ENCODE results near the gene MPDZ. TPM values are rescaled to one million over a fixed set of nuclear protein-coding genes. Genes with fewer than 3 reads are reported as not detected.

Gene MPDZ
- total and polyA plus RNA-seq, 2 experiments from 2014 or later = 33.0 to 43.1 TPM

- no peak overlapping the region for H3K4me3 Mint-ChIP-seq
- peaks cover 22% of the 10 kb centered on the region for H3K4me1 Mint-ChIP-seq
- Histone ChIP-seq H3K4me3 (no peak overlapping the region), H3K79me2 (replicated peaks; ENCODE audit: insufficient read depth) (no peaks in the 10 kb centered on the region), H3K27me3 (ENCODE audit: insufficient read depth) (no peaks in the 10 kb centered on the region), H3F3A (replicated peaks; ENCODE audit: low read depth) (no peaks in the 10 kb centered on the region), H3K4me1 (ENCODE audit: insufficient read depth) (peaks cover 20% of the 10 kb centered on the region), H3K27ac (ENCODE audit: low read depth) (no peak overlapping the region), H4K20me1 (replicated peaks; ENCODE audit: insufficient read depth) (no peaks in the 10 kb centered on the region), H2AFZ (no peak overlapping the region), H3K36me3 (ENCODE audit: insufficient read depth) (no peaks in the 10 kb centered on the region), H3K4me2 (no peak overlapping the region), H3K9me2 (ENCODE audit: insufficient read depth) (no peaks in the 10 kb centered on the region)
- TF ChIP-seq POLR2AphosphoS5 (IDR thresholded peaks at IDR 0.05; ENCODE audit: low read depth) = no peak
- no peak for TF ChIP-seq EZH2phosphoT487 (IDR thresholded peaks at IDR 0.05; ENCODE audit: unreplicated experiment)
- TF ChIP-seq REST (IDR thresholded peaks at IDR 0.05; ENCODE audit: unreplicated experiment) = no peak
- no peak for TF ChIP-seq NANOG (IDR thresholded peaks at IDR 0.05; ENCODE audit: borderline replicate concordance)
- TF ChIP-seq STAT1 (IDR thresholded peaks at IDR 0.05; ENCODE audit: unreplicated experiment) = no peak
- TF ChIP-seq EZH2 (IDR thresholded peaks at IDR 0.05; ENCODE audit: low read depth, unreplicated experiment) = no peak
- no peak for TF ChIP-seq ETS1 (IDR thresholded peaks at IDR 0.05)
- TF ChIP-seq CREB1 (CRISPR knock-in tag; IDR thresholded peaks at IDR 0.05; ENCODE audit: low read depth) = no peak
- no peak for TF ChIP-seq JUNB (IDR thresholded peaks at IDR 0.05; ENCODE audit: unreplicated experiment)
- no peak for TF ChIP-seq ZNF331 (CRISPR knock-in tag; IDR thresholded peaks at IDR 0.05; ENCODE audit: low read depth)
- TF ChIP-seq ZNF114 (CRISPR knock-in tag; IDR thresholded peaks at IDR 0.05) = no peak
- ATAC-seq (no peak), DNase-seq (ENCODE audit: low spot score) (no peak)
- no peak overlapping the region for H3K27ac Mint-ChIP-seq
- no peaks in the 10 kb centered on the region for H3K27me3 Mint-ChIP-seq (ENCODE audit: insufficient read depth, low read depth, poor library complexity)
- H3K9me3 Mint-ChIP-seq = no peaks in the 10 kb centered on the region
- peaks cover 4% of the 10 kb centered on the region; the same call in 2 of the 3 replicates for H3K36me3 Mint-ChIP-seq (ENCODE audit: low read depth)
Observed at GRCh38 chr9:13160051-13160450, 119.4 kb downstream of the MPDZ start.

- no peak overlapping the region for H3K27ac ChIP-seq (ENCODE audit: low read depth)
- peaks cover 19% of the 10 kb centered on the region for H3K4me1 ChIP-seq (ENCODE audit: insufficient read depth)
- Mint-ChIP-seq H3K4me1 (peaks cover 19% of the 10 kb centered on the region), H3K27me3 (ENCODE audit: insufficient read depth, low read depth, poor library complexity) (no peaks in the 10 kb centered on the region), H3K9me3 (no peaks in the 10 kb centered on the region), H3K36me3 (ENCODE audit: low read depth) (peaks cover 4% of the 10 kb centered on the region; the same call in 2 of the 3 replicates), H3K27ac (no peak overlapping the region), H3K4me3 (no peak overlapping the region)
- H3K27me3 ChIP-seq (ENCODE audit: insufficient read depth) = no peaks in the 10 kb centered on the region
- ATAC-seq (no peak), DNase-seq (ENCODE audit: low spot score) (no peak)
- H3K9me2 ChIP-seq (ENCODE audit: insufficient read depth) = no peaks in the 10 kb centered on the region
- H2AFZ ChIP-seq = no peak overlapping the region
- no peaks in the 10 kb centered on the region for H4K20me1 ChIP-seq (replicated peaks; ENCODE audit: insufficient read depth)
- H3K4me3 ChIP-seq = no peak overlapping the region
- H3K79me2 ChIP-seq (replicated peaks; ENCODE audit: insufficient read depth) = no peaks in the 10 kb centered on the region
- H3K4me2 ChIP-seq = no peak overlapping the region
- no peaks in the 10 kb centered on the region for H3K36me3 ChIP-seq (ENCODE audit: insufficient read depth)
- H3F3A ChIP-seq (replicated peaks; ENCODE audit: low read depth) = no peaks in the 10 kb centered on the region
- no peak for TF ChIP-seq ZNF462 (CRISPR knock-in tag; IDR thresholded peaks at IDR 0.05)
Observed at GRCh38 chr9:13158986-13159385, 120.5 kb downstream of the MPDZ start.

Measured in GM23338 (cell line).